GM19463 (cell line): ENCODE results near the gene LTBP1.
"Not testable (repeated sequence)": the region's sequence is repeated elsewhere in the genome, so short reads cannot be mapped to it uniquely, and the experiment has no call there.

Source experiments
- ATAC-seq: cut with Tn5 transposase; IDR thresholded peaks from one replicate; pipeline ENCODE4 v1.9.1; 2021; ENCODE audit warnings: mild to moderate bottlenecking, moderate library complexity; ENCODE audit not compliant: unreplicated experiment

LTBP1 gene

DNA sequence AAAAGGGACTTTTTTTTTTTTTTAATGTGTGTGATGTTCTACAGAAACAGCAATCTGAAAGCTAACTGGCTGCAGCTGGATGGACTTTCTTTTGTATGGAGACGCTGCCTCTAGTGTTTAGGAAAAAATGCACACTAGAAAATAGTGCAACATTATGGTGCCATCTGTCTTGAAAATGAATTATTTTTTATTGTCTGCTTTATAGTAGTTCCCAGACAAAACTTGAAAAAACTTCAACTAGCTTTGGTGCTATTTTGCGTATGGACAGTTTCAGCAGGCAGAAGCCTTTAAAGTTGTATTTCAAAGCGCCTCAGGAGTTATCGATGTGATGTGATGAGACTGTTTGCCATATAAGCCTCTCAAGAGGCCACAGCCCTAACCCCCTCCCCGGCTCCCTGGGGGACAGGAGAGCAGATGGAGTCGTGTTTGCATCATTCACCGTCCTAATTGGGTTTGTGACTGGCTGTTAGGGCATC, 86.9 kb downstream of the LTBP1 start:
- no peak for ATAC-seq

DNA sequence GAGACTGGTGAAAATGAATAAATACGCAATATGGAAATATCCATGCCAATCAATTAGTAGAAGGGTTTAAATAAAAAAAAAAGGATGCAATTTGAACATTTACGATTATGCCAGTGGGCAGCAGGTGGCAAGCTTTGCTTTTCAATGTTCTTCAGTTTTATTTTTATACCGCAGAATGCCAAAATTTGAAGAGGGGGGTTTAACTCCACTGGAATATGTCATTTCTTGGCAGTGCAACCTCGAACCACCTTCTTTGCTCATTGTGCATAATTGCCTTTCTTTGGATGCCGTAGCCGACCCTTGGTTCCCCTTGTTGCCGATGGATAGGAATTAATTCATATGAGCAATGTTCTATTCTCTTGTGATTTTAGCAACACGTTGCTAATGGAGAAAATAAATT, 88.0 kb downstream of the LTBP1 start:
- ATAC-seq, result no peak

DNA sequence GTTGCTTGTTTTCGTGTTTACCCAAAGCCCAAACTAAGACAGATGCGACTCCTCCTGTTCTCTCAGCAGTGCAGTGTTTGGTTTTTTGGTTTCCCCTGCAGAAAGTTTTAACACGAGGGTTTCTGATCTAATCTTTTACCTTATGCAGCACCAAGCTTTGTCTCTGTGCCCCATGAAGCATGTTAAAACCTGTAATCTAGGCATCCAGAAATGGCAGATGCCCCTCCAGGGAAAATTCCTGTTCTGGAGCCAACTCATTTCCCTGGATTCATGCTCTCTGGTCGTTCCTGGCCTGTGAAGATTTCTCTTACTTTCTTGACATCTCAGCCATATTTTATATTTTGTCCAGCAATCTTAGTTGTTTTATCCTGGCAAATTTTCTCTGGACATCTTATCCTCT, 91.5 kb downstream of the LTBP1 start:
- no peak for ATAC-seq

DNA sequence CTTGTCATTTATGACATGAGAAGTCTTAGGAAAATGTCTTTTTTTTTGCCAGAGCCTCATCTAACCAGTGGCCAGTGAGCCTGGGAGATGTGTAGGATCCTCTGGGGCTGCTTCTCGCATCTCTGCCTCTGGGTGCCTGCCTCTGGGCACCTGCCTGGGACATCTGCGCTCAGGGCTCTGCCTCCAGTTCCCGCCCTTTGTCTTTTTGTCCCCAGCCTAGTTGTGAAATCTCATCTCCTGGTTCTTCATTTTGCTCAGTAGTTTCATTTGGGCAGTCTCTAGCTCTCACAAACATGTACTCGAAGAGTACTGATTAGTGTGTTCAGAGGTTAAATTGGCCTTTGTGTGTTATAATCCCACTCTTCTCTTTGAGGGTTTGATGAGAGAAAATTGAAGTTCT, 92.0 kb downstream of the LTBP1 start:
- ATAC-seq, result no peak

DNA sequence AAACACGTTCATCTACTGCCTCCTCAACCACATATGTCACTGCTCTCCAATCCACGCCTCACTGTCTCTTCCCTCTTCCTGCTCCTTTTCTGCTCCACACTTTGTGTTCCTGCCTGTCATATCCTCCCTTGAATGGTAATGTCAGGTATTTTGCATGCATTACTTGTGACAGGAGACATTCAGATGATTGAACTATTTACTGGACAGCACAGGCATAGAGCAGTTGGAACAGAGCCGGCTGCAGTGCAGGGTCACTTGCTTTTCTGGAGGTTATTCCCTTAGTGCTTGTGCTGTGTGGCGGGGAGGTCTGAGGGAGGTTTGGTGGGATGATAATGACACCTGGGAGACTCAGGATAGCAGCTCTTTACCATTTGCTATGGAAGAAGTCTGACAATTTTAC, 93.8 kb downstream of the LTBP1 start:
- no peak for ATAC-seq

DNA sequence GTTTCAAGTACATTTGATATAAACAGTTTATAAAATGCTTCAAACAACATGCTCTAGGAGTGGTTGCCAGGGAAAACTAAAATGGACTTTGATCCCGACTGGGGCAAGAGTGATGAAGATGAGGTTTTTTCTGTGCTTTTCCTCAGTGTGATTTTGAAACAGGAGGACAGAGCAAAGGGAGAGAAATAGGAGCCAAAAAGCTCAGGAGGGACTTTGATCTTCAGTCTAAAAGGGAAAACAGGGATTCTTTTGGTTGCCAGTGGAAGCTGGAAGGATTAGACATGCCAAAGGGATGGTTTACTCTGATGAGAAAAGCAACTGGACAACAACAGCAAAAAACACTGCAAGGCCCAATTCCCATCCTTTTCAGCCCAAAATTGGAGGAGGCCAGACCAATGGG, 95.5 kb downstream of the LTBP1 start:
- no peak for ATAC-seq

DNA sequence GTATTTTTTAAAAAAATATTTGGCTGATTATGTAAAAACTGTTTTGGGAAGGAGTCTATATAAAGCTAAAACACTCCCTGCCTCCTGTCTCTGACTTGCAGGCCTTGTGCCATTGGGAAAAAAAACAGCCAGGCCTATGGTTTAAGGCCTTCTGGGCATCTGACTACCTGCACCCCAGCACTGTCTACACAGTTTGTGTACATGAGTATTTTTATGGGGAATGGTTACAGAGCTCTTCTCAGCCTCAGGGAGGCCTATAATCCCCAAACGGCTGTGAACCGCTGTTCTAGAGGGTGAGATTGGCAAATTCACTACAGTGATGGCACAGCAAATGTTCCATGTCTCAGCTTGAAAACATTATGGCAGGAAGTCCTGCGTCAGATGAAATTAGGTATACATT, 96.1 kb downstream of the LTBP1 start:
- no peak for ATAC-seq

DNA sequence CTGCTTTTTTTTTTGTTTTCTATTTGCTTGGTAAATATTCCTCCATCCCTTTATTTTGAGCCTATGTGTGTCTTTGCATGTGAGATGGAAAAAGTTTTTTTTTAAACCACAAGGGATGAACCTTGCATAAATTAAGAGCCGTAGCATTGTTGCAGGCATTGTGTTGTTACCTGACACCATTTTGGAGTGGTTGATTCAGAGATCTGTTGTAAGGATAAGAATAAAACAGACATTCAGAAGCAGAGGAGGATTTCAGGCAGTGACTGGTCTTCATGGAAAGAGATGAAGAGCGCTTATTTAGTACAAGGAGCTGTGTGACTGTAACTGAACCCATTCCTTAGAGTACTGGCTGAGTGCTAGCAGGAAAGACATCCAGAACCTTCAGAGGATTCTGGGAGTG, 101.2 kb downstream of the LTBP1 start:
- ATAC-seq, result no peak

DNA sequence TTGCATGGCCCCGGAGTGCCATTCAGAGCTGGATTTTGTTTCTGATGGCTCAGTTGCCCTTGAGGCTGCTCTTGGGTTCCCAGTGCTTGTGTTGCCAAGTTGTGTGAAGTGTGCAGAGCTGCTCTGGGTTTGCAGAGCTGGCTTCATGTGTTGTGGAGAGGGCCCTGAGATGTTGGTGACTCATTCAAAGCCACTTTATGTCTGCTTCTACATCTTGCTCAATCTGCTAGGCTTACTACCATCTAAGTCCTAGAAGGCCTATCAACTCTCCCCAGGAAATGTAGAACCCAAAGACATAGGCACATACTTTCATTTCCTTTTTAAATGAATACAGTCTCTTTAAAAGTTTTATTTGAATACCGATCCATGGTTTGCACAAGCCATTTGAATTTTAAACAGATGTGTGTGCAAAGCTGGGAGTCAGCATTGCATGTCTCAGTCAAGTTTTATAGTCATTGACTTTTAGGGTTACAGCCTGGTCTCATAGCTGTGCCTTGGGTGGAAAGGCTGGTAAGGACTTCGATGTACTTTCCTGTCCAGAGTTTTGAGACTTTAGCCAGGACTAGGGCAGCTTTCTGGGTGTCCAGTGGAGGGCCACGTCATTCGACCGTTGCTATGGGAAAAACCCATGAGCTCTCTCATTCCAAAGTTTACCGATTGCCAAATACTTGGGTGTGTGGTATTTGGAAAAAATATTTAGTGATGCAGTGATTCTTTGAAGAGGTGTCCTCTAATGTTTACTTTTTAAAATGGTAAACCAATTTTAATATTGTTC, 105.0 kb downstream of the LTBP1 start:
- ATAC-seq, result no peak

DNA sequence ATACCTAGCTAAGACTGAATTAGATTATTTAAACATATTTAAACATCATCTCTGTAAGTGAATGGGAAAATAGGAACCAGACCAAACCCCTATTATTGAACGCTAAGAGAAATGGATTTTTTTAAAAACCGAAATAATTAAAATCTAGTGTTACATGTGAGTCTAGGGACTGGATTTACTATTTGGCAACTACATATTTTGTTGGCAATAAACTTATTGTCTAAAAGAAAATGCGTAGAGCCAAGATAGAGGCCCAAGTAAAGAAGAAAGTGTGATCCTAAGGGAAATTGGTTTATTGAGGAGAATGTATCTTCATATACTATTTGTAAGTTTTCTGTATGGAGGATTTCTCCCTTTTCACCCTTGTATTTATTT, 105.6 kb downstream of the LTBP1 start:
- ATAC-seq, result no peak

DNA sequence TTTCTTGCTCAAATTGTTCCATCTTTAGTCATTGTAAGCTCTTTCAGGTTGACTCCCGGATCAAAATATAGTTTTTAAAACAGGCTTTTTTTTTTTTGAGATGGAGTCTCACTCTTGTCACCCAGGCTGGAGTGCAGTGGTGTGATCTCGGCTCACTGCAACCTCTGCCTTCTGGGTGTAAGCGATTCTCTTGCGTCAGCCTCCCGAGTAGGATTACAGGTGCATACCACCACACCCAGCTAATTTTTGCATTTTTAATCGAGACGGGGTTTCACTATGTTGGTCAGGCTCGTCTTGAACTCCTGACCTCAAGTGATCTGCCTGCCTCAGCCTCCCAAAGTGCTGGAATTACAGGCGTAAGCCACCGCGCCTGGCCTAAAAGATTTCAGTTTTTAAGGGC, 106.0 kb downstream of the LTBP1 start:
- not testable (repeated sequence) for ATAC-seq

DNA sequence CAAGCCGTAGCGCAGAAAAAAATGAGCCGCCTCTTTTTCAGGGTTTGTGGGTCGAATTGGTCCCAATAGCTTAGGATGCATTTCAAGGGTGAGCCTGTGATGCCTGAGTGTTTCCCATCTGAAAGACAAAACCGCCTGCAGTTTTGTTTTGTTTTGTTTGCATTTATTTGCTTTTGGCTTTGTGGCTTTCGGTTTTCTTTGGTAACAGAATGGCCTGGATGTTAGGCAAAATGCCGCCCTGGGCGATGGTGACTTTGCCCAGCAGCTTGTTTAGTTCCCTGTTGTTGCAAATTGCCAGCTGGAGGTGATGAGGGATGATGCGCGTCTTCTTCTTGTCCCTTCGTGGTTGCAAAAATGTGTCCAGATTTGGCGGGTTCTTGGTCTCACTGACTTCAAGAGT, 109.4 kb downstream of the LTBP1 start:
- ATAC-seq, result no peak

DNA sequence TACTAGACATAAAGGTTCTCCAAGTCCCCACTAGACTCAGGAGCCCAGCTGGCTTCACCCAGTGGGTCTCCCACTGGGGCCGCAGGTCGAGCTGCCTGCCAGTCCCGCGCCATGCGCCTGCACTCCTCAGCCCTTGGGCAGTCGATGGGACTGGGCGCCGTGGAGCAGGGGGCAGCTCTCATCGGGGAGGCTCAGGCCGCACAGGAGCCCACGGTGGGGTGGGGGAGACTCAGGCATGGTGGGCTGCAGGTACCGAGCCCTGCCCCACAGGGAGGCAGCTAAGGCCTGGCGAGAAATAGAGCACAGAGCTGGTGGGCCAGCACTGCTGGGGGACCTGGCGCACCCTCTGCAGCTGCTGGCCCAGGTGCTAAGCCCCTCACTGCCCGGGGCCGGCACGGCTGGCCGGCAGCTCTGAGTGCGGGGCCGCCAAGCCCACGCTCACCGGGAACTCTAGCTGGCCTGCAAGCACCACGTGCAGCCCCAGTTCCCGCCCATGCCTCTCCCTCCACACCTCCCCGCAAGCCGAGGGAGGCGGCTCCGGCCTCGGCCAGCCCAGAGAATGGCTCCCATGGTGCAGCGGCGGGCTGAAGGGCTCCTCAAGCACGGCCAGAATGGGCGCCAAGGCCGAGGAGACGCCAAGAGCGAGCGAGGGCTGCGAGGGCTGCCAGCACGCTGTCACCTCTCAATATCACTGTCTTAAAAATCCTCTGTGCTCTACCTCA, 110.7 kb downstream of the LTBP1 start:
- ATAC-seq, result not testable (repeated sequence)

DNA sequence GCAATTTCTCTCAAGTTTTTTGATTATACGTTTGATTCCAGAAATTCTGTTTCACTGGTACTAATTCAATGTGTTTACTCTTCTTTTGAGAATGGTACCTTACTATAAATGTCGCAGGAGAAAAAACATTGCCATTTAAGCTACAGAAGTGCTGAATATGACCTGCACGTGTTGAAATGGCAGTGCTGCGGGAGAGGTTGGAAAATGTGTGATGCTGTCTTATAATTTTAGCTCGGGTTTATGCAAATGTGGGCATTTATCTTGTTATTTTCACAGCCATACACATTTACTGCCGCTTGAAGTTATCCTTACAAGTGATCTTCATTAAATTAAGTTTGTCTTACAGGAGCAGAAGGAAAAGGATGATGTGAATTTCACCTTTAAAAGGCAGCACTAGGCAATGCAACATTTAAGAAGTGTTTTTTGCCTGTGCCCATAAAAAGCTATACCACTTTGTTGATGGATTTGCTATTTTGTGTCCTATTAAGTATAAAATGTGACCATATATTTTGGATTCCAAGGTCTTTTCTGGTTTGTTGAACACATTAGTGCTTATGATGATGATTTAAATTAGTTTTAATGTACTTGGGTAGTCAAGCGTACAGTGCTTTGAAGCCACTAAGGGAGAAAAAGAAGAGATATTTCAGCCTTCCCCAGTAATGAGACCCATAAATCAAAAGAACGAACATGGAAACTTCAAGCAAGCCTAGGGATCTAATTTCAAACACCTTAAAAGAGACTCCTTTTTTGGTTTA, 112.1 kb downstream of the LTBP1 start:
- no peak for ATAC-seq

DNA sequence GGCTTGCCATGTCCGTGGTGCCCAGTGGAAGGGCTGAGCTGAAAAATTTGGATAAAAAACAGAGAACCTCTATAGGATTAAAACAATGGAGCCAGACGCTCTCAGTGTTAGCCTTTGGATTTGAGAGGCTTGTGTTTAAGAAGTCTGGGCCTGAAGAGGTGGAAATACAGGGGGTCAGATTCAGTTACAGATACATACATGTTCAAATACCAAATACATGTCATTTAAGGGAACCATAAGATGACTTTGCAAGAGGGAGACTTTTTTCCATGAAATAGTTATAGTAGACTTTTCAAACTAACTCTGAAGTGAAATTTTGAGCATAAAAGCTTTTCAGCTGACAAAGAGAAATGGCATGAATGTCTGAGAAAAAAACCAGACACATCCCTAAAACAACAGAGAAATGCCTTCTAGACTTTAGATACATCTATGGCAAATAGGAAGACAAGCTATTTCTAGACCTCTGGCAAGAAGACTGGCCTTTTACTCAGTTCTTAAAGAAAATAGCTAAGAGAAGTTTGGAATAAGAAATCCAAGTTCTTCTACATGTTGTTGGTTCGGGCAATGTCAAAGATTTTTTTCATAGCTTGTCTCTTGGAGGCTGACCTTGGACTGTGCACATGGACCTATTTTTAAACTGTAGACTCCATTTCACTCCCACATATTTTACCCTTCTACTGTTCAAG, 112.9 kb downstream of the LTBP1 start:
- ATAC-seq, result no peak

DNA sequence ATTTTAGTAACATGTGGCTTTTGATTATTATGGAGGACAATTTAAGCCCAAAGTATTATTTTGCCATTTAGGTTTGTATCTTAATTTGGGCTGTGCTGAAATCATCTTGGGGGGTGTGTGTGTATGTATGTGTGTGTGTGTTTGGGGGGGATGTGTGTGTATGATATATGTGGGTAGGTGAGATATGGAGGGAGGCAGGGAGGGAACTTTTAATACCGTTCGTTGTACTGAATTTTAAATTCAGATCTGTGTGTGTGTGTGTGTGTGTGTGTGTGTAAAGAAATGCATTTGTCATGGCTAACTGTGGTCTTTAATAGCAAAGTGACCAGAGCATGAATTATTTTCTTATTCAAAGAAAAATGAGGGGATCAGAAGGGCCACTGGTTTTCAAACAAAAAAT, 113.7 kb downstream of the LTBP1 start:
- no peak for ATAC-seq

DNA sequence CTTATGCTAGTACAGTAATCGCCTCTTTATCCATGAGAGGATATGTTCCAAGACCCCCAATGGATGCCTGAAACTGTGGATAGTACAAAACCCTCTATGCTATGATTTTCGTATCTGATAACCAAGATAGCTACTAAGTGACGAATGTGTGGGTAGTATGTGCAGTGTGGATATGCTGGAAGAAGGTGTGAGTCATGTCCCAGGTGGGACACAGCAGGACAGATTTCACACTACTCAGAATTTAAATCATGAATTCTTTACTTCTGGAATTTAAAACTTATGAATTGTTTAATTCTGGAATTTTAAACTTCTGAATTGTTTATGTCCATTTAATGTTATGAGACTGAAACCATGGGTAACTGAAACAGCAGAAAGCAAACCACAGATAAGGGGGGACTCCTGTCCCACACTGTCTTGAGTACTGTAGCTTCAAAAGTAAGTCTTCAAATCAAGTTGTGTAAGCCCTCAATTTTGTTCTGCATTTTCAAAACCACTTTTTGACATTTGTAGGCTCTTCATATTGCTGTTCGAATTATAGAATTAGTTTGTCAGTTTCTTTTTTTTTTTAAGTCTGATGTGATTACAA, 116.0 kb downstream of the LTBP1 start:
- ATAC-seq, result no peak

DNA sequence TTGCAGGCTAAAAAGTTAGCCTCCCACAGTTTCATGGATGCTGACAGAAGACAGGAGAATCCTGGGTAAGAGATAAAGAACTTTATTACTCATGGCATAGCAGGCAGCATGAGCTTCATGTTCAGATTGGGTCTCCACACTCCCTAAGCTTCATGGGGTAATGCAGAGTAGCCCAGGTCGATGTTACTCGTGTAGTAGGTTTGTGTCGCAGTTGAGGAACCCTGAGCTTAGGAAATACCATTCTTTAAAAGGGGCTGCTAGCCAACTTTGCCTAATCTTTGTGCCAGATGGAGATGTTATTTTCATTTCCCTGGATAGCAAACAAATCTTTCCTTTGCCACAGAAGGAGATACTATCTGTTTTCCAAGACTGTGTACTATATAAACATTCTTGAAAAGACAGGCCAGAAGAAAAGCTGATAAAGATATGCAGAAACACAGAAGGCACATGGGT, 117.6 kb downstream of the LTBP1 start:
- no peak for ATAC-seq

DNA sequence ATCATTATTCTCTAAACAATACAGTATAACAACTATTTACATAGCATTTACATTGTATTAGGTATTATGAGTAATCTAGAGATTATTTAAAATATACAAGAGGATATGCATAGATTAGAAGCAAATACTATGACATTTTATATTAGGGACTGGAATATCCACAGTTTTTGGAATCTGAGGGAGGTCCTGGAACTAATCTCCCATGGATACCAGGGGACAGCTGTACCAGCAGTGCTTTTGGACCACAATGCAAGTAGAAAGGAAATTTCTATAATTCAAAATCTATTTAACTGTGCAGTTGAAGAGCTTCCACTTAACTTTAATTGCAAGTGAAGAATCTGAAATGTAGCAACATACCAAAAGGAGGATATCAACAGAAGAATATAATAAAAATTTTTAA, 120.8 kb downstream of the LTBP1 start:
- ATAC-seq, result no peak

DNA sequence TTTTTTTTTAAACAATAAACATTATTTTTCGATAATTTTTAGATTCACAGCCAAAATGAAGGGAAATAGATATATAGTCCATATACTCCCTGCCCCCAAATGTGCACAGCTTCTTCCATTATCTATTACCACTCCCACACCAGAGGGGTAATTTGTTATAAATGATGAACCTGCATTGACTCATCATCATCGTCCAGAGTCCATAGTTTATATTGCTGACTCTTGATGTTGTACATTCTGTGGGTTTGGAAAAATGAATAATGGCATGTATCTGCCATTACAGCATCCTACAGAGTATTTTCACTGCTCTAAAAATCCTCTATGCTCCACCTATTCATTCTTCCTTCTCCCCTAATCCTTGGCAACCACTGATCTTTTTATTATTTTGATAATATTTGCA, 121.5 kb downstream of the LTBP1 start:
- no peak for ATAC-seq
